ENCODE data around the gene RBM47.
"Not testable (repeated sequence)": the region's sequence is repeated elsewhere in the genome, so short reads cannot be mapped to it uniquely, and the experiment has no call there.

RBM47 gene

DNA sequence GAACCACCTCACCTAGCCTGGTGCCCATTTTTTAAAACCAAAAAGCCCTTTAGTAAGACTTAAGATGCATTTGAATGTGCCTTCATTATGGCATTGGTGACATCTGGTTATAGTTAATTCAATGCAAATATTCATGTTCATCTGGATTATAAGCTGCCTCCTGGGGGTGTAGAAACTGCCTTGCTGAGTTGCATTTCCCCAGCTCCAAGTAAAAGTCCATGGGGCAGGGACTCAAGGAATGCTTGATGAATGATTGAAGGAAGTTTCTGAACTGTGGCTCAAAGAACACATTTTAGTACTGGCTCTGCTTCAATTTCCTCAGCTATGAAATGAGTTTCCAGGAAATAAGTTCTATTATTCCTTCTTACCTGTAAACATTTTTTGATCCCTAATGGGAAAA lies 18.5 kb upstream of the RBM47 start:
- TF ChIP-seq, protein P1, sequence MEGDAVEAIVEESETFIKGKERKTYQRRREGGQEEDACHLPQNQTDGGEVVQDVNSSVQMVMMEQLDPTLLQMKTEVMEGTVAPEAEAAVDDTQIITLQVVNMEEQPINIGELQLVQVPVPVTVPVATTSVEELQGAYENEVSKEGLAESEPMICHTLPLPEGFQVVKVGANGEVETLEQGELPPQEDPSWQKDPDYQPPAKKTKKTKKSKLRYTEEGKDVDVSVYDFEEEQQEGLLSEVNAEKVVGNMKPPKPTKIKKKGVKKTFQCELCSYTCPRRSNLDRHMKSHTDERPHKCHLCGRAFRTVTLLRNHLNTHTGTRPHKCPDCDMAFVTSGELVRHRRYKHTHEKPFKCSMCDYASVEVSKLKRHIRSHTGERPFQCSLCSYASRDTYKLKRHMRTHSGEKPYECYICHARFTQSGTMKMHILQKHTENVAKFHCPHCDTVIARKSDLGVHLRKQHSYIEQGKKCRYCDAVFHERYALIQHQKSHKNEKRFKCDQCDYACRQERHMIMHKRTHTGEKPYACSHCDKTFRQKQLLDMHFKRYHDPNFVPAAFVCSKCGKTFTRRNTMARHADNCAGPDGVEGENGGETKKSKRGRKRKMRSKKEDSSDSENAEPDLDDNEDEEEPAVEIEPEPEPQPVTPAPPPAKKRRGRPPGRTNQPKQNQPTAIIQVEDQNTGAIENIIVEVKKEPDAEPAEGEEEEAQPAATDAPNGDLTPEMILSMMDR (IDR thresholded peaks at IDR 0.05; ENCODE audit: low read depth, low read length, missing control alignments) = no peak
- no peak for DNase-seq (ENCODE audit: low read depth)
- no peak overlapping the region for H3K4me3 ChIP-seq (ENCODE audit: low read depth, low read length)

DNA sequence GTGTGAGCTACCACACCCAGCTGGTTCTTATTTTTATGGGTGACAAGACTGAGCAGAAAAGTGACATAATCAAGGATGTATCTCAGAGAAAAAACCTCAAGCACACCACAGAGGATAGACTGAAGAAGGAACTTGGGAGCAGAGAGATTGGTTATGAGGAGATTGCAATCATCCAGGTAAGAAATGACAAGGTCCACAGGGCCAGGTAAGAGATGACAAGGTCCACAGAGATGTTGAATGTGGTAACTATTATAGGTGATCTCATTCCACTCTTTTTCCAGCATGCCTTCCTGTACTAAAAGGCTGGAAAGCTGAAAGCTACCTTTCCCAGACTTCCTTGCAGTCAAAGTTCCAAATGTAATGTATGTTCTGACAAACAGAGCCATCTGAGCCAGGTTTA lies 15.9 kb upstream of the RBM47 start:
- TF ChIP-seq, protein P1 (IDR thresholded peaks at IDR 0.05; ENCODE audit: low read depth, low read length, missing control alignments) = no peak
- H3K4me3 ChIP-seq (ENCODE audit: low read depth, low read length) = no peak overlapping the region
- DNase-seq (ENCODE audit: low read depth) = no peak

DNA sequence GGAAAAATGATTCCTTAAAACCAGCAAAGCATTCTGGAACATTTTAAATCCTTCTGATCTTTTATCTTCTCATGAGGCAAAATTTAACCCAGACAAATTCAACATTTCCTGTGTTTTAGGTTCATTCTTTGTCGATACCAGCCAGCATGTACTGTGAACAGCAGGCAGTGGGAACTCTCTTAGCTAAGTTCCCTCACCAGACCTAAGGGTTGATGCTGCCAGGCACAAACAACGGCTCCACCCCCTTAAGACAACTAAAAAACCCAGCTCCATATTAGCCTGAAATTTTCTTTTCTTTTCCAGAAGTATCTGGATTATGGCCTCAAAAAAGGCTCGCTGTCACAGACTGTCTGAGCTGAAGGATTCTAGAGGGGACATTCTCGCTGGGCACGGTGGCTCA lies 2.4 kb upstream of the RBM47 start:
- DNase-seq (ENCODE audit: low read depth) = no peak
- TF ChIP-seq, protein P1 (IDR thresholded peaks at IDR 0.05; ENCODE audit: low read depth, low read length, missing control alignments) = no peak
- no peak overlapping the region for H3K4me3 ChIP-seq (ENCODE audit: low read depth, low read length)

DNA sequence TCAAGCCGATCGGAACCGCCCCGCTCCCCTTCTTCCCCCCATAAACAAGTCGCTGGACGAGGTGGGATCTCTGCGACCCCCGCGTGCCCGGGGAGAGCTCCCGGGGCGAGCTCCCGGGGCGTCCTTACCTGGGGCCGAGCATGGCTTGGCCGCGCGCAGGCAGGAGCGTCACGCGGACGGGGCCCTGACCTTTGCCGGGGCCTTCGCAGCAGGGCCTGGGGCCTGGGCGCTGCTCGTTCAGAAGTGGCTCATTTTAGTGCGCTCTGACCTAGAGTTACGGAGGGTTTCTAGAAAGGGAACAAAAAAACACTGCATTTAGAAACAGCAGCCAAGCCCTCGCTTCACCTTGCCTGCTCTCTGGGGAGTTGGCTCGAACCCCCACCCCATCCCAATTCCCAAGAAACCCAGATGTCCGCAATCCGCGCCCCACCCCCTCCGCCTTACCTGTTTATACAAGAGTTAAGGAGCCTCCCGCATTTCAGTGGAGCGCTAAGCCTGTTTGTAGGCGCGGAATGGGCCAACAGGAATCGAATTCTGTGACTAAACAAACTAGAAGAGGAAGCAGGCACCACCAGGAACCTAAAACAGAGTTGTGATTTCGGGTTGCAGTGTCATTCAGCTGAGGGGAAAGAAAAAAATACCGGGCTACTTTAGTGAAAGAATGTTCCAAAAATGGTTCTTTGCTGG lies 814 bp upstream of the RBM47 start:
- H3K4me3 ChIP-seq (ENCODE audit: low read depth, low read length) = peak overlapping the region; percentile 97
- TF ChIP-seq, protein P1 (IDR thresholded peaks at IDR 0.05; ENCODE audit: low read depth, low read length, missing control alignments) = no peak
- peak; percentile 83 for DNase-seq (ENCODE audit: low read depth)

DNA sequence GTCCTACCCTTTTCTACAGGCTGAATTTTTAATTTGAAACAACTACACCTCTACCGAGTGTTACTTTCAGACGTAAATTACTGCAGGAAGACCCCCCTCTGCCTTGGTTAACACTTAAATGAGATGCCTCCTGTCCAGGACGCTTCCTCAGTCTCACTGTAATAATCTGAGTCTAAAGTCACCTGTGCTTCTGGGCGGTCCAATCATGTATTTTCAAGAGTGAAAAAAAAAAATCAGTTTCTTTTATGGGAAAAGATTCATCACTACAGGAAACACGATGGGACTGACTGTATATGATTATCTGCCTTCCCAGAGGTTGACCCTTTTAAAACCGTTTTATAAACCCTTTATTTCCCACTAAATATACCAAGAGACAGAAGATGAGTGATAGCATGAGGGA lies 776 bp downstream of the RBM47 start:
- DNase-seq (ENCODE audit: low read depth) = no peak
- TF ChIP-seq, protein P1 (IDR thresholded peaks at IDR 0.05; ENCODE audit: low read depth, low read length, missing control alignments) = no peak
- H3K4me3 ChIP-seq (ENCODE audit: low read depth, low read length) = peak overlapping the region; percentile 97

DNA sequence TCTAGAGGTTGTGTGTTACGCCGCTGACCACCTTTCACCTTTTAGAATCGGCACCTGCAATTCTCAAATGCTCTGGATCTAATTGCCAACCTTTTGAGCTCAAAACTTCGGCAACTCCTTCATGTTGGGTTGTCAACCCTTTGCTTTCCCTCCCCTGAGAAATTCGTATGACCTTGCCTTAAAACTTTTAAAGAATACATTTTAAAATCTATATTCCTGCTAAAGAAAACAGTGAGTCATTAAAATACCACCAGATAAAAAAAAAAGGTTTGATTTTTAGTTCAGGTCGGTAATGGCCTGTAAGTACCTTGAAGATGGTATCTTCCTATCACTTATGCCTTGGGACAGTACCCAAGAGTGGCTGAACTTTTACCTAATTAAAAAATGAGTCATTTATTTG lies 1.3 kb downstream of the RBM47 start:
- peak overlapping the region; percentile 97 for H3K4me3 ChIP-seq (ENCODE audit: low read depth, low read length)
- DNase-seq (ENCODE audit: low read depth) = not testable (repeated sequence)

DNA sequence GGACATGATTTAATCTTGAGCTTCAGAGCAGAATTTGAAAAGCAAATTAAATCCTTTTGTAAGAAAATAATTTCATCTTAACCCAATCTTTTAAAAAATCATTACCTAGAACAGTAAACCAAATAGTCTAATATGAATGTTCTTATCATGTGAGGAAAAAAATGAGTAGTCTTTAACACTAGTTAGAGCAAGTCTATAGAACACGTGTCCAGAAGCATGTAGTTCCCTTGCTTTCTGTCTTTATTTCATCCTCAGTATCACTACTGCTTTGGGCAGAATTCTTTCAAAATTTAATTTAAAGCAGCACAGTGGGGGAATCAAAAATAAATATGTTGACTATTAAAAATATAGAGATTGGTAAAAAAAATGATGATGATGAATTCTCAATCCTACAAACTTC lies 2.1 kb downstream of the RBM47 start:
- peak overlapping the region; percentile 97; the same call in 1 of the 2 replicates for H3K4me3 ChIP-seq (ENCODE audit: low read depth, low read length)
- no peak for DNase-seq (ENCODE audit: low read depth)

More for the DNA sequence above, 2.1 kb downstream of the RBM47 start:
- TF ChIP-seq, protein P1 (IDR thresholded peaks at IDR 0.05; ENCODE audit: low read depth, low read length, missing control alignments) = no peak

All from GM12864 (cell line).